HEK293 (cell line): Measurements from ENCODE around the gene CTBP2.

ENCODE experiments used
- BCL11B ChIP-seq: fragments of 450-650 bp; formaldehyde crosslinking; IDR thresholded peaks from 2 replicates; pipeline ENCODE4 v1.5.1; 2016; ENCODE audit warnings: low read depth, missing biosample characterization, missing genetic modification characterization
- ZNF138 ChIP-seq: fragments of 450-650 bp; formaldehyde crosslinking; IDR thresholded peaks from 2 replicates; pipeline ENCODE4 v1.5.1; 2016; ENCODE audit warnings: missing biosample characterization, missing genetic modification characterization, borderline replicate concordance
- TF ChIP-seq, protein P1 (sequence below): fragments of 450-650 bp; formaldehyde crosslinking; IDR thresholded peaks from 2 replicates; pipeline ENCODE4 v1.5.1; 2016; ENCODE audit warnings: missing biosample characterization, missing genetic modification characterization

DNA sequence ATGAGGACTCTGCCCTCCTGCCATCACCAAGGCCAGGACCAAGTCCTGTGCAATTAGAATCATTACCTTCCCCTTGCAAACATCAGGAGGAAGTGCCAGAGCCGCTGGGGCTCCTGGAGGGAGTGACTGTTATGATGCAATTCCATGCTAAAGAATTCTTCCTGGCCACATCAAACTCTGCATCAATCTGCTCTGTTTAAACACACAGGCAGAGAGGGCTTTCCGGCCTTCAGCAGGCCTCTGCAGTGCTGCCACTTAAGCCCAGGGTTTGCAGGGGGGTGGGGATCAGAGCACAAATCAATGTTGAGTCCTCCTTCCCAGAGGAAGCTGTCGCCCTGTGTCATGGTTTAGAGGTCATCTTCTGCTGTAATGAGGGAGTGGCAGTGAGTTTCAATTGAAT lies 58.1 kb downstream of the CTBP2 start:
- TF ChIP-seq, protein P1, sequence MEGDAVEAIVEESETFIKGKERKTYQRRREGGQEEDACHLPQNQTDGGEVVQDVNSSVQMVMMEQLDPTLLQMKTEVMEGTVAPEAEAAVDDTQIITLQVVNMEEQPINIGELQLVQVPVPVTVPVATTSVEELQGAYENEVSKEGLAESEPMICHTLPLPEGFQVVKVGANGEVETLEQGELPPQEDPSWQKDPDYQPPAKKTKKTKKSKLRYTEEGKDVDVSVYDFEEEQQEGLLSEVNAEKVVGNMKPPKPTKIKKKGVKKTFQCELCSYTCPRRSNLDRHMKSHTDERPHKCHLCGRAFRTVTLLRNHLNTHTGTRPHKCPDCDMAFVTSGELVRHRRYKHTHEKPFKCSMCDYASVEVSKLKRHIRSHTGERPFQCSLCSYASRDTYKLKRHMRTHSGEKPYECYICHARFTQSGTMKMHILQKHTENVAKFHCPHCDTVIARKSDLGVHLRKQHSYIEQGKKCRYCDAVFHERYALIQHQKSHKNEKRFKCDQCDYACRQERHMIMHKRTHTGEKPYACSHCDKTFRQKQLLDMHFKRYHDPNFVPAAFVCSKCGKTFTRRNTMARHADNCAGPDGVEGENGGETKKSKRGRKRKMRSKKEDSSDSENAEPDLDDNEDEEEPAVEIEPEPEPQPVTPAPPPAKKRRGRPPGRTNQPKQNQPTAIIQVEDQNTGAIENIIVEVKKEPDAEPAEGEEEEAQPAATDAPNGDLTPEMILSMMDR = no peak
- TF ChIP-seq BCL11B (tag by site-specific recombination) = no peak
- TF ChIP-seq ZNF138 (tag by site-specific recombination) = no peak
